D721Med (cell line): ENCODE data around the gene UVRAG.
A peak's percentile ranks its signal among the peaks of the same experiment; 100 is the strongest.

Experiments used
- DNase-seq: peaks from one replicate; pipeline ENCODE4 v3.0.0; 2011; ENCODE audit warnings: low spot score; ENCODE audit not compliant: insufficient read length
- FAIRE-seq: peaks from 2 replicates; lab custom pipeline; 2011; peaks lifted over from hg19 to GRCh38; lab: Jason Lieb, UNC
- TF ChIP-seq, protein P1 (sequence below): IDR thresholded peaks from 2 replicates; pipeline ENCODE4 v1.5.1; 2012; ENCODE audit warnings: mild to moderate bottlenecking, control low read depth; ENCODE audit not compliant: insufficient read depth; ENCODE audit errors: missing control alignments

The UVRAG gene

DNA sequence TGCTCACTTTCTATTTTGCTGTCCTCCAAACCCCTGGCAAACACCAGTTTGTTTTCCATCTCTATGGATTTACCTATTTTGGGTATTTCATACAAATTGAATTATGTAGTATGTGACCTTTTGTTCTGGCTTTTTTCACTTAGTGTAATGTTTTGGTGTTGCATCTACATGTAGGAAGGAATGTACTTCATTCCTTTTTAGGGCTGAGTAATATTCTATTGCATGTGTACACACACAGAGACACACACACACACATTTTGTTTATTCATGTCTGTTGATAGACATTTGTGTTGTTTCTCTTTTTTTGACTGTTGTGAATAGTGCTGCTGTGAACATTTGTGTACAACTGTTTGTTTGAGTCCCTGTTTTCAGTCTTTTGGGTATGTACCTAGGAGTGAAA, 90.4 kb downstream of the UVRAG start:
- FAIRE-seq, result peak; percentile 29
- no peak for DNase-seq
- TF ChIP-seq, protein P1, sequence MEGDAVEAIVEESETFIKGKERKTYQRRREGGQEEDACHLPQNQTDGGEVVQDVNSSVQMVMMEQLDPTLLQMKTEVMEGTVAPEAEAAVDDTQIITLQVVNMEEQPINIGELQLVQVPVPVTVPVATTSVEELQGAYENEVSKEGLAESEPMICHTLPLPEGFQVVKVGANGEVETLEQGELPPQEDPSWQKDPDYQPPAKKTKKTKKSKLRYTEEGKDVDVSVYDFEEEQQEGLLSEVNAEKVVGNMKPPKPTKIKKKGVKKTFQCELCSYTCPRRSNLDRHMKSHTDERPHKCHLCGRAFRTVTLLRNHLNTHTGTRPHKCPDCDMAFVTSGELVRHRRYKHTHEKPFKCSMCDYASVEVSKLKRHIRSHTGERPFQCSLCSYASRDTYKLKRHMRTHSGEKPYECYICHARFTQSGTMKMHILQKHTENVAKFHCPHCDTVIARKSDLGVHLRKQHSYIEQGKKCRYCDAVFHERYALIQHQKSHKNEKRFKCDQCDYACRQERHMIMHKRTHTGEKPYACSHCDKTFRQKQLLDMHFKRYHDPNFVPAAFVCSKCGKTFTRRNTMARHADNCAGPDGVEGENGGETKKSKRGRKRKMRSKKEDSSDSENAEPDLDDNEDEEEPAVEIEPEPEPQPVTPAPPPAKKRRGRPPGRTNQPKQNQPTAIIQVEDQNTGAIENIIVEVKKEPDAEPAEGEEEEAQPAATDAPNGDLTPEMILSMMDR, result no peak

- FAIRE-seq (peak; percentile 72), DNase-seq (no peak)
- TF ChIP-seq, protein P1, result no peak
These were observed 93.0 kb downstream of the UVRAG start for GRCh38 chr11:75907906-75908527.

GRCh38 chr11:75910426-75911145, 95.6 kb downstream of the UVRAG start:
- TF ChIP-seq, protein P1, result no peak
- DNase-seq (no peak), FAIRE-seq (no peak)

DNA sequence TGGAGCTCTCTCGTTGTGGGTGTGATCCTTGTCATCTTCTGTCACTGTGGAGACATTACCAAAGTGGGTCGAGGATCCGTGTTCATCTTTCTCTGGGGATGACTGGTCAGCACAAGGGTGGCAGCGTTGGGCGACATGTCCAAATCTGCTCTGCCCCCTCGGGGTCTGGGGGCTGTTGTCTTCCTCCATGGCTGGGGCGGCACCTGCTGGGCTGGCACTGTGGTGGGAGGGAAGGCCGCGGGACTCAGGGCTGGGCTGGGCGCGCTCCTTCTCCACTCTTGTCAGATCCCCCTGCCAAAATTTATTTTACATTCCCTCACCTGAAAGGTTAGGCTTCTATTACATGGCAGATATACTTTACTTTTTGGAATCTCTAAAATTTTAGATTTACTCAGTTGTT, 96.4 kb downstream of the UVRAG start:
- DNase-seq (no peak), FAIRE-seq (no peak)
- TF ChIP-seq, protein P1, result no peak

- no peak for FAIRE-seq
- DNase-seq, result no peak
- TF ChIP-seq, protein P1, result no peak
These were observed 99.0 kb downstream of the UVRAG start for GRCh38 chr11:75913984-75914383.

GRCh38 chr11:75916882-75917281, 101.9 kb downstream of the UVRAG start:
- TF ChIP-seq, protein P1, result no peak
- FAIRE-seq, result no peak

DNA sequence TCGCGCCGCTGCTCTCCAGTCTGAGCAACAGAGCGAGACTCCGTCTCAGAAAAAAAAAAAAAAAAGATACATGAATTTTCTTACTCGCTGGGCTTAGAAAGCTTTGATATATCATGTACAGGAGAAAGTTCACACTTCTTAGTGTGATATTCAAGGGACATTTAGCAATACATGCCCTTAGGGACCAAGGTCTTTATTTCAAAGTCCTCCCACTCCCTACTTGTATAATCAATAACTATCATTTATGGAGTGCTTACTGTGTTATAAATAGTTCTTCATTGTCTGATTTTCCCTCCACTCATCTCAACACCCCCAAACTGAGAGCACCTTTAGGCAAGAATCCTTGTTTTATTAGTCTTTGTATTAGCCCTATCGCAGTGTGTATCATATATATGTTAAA, 103.3 kb downstream of the UVRAG start:
- TF ChIP-seq, protein P1, result no peak
- DNase-seq, result no peak
- FAIRE-seq, result peak; percentile 11

More at GRCh38 chr11:75916882-75917281, 101.9 kb downstream of the UVRAG start:
- DNase-seq, result no peak
